Stimulated activated CD8-positive, alpha-beta memory T cell treated with anti-CD3 and anti-CD28 coated beads, Interleukin-12 subunit alpha, Interleukin-12 subunit beta, amount 100 ng/mL, for 4 hours (primary cell): ENCODE data around the gene KRTAP10-3.
"Not testable (repeated sequence)": the region's sequence is repeated elsewhere in the genome, so short reads cannot be mapped to it uniquely, and the experiment has no call there.

ENCODE experiments used
- DNase-seq: peaks from one replicate; pipeline ENCODE4 v3.0.0-alpha.2; 2020; ENCODE audit warnings: low read depth

KRTAP10-3 gene

DNA sequence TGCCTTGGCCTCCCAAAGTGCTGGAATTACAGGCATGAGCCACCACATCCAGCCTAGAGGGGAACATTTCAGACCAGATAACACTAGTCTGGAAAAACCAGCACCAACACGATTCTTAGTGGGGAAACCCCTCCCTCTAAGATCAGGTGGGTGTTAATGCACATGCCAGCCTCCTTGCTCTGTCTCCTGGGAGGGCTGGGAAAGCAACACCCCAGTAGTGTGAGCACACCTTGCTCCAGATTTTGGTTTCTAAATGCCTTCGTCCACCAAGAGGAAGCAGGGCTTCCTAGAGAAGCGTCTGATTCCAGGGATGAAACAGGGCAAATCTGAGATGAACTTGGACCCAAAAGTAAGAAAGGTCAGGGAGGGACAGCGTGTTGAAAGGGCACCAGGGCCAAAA, 12.7 kb upstream of the KRTAP10-3 start:
- DNase-seq: no peak

GRCh38 chr21:44569861-44570517, 11.4 kb upstream of the KRTAP10-3 start:
- no peak for DNase-seq

DNA sequence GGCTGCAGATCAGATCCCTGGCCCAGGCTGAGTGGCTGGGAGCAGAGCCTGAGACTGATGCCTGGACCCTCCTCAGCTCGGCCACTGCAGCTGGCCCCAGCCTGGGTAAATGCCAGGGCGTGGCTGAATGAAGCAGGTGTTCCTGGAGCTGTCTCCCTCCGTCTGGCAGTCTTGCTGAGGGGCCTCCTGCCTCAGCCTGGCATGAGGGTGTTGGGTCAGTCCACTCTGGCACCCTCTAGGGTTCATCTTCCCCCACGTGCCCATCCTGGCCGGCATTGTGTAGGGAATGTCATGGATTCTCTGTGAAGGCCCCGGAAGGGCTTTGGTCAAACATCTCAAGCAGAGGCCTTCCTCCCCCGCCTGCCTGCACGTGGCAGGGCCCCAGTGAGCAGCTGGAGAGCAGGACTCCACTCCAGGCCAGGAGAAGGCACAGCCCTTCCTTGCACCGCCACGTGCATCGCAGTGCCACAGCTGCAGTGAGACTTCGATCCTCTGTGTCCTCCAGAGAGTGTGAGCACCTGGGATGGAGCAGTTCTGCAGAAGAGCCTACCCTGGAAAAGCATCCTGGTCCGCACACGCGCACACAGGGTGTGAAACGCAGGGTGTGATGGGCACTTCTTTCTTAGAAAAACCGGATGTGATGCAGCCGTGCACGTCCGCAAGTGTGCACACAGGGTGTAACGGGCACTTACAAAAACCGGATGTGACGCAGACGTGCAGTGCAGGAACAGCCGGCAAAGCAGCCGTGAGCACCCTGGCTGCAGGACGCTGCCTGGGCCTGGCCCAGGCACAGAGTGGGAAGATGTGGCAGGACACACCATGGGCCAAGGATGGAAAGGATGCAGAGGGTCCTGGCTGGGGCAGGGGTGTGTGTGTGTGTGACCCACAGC, 10.3 kb upstream of the KRTAP10-3 start:
- DNase-seq: no peak

GRCh38 chr21:44568261-44568660, 9.7 kb upstream of the KRTAP10-3 start:
- DNase-seq: no peak

GRCh38 chr21:44567481-44568171, 9.0 kb upstream of the KRTAP10-3 start:
- DNase-seq: no peak

DNA sequence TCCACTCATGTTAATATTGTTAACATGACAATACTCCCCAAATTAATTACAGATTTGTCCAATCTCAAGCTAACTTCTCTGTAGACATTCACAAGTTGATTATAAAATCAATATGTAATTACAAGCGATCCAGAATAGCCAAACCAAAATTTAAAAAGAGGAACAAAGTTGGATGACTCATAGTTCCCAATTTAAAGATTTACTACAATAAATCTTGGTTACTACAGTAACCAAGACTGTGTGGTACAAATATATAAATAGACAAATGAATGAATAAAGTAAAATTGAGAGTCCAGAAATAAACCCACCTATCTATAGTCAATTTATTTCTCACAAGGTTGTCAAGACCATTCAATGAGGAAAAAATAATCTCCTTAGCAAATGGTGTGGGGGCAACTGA, 7.8 kb upstream of the KRTAP10-3 start:
- DNase-seq: no peak

DNA sequence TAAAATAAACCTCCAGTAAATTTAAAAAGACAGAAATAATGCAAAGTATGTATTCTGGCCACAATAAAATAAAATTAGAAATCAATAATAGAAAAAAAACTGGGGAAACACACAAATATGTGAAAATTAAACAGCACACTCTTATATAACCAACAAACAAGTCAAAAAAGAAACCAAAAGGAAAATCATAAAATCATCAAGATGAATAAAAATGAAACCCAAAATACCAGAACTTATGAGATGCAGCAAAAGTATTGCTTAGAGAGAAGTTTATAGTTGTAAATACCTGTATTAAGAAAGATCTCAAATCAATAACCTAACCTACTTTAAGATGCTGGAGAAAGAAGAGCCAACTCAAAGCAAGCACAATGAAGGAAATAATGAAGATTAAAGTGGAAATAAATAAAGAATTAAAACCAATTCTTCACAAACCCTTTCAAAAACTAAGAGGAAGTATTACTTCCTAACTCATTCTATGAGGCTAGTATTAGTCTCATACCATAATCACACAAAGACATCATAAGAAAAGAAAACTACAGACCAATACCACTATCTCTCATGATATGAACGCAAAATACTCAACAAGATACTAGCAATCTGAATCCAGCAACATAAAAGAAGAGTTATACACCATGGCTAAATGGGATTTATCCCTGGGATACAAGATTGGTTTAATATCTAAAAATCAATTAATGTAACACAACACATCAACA, 6.4 kb upstream of the KRTAP10-3 start:
- no peak for DNase-seq

DNA sequence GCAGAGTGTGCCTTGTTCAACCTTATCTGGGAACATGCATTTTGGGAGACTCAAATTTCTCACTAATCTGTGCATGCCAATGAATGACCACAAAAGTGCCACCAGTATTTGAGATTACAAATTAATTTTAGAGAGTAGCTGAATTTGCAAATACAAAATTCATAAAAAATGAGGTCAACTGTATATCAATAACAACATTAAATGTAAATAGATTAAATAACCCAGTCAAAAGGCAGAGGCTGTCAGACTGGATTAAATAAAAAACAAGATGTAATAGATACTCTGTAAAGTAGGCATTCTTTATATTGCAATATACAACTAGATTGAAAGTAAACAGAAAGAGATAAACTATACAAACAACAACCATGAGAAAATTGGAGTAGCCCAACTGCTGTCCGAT, 5.5 kb upstream of the KRTAP10-3 start:
- DNase-seq: no peak

GRCh38 chr21:44558329-44558675, 293 bp downstream of the KRTAP10-3 start:
- not testable (repeated sequence) for DNase-seq

DNA sequence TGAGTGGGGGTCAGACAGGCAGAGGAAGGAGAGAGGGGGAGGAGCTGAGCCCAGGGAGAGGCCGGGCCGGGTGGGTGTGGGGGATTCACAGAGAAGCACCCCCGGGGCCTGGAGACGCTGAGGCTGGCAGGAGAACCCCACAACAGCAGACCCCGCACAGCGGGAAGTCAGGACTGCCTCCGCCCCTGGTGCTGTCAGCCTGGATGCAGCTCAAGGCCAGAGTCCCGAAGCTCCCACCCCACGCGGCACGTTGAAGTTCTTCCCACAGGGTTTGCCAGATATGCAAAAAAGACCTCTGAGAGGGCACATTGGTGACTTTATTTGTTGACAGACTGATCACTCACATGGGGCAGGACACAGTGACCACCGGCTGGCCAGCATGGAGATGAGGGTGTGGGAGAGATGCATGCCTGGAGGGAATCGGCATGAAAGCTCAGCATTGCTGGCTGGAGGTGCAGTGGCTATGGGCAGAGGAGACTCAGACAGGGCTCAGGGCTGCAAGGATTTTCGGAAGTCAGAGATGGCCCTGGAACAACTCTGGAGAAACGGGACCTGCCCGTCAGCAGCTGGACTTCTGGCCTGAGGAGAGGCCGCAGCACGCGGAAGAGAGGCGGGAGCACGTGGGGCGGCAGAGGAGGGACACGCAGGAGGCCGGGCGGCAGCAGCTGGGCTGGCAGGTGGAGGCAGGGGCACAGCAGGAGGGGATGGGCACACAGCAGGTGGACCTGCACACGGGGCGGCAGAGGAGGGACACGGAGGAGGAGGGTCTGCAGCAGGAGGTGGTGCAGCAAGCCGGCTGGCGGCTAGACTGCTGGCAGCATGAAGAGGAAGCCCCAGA, 885 bp downstream of the KRTAP10-3 start:
- no peak for DNase-seq

- no peak for DNase-seq
Measured at GRCh38 chr21:44556879-44557278, 1.7 kb downstream of the KRTAP10-3 start.

GRCh38 chr21:44555200-44555875, 3.3 kb downstream of the KRTAP10-3 start:
- DNase-seq: no peak

DNA sequence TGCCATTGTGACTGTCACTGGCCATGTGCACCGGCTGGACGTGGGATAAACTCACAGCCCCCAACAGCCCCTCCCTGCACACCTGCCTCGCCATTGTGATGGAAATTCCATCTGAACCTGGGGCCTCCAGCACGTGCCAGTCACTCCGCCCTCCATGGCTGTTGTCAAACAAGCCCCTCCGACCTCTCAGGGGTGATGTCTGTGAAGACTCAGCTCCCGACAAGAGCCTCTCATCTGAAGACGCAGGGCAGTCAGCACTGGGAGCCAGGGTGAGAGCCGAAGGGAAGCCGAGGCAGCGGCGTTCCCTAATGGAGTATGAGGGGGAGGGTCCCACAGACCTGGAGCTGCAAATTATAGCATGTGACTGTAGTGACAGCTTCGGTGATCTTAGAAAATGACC, 5.9 kb downstream of the KRTAP10-3 start:
- no peak for DNase-seq

- DNase-seq: no peak
Measured at GRCh38 chr21:44552136-44552535, 6.5 kb downstream of the KRTAP10-3 start.

DNA sequence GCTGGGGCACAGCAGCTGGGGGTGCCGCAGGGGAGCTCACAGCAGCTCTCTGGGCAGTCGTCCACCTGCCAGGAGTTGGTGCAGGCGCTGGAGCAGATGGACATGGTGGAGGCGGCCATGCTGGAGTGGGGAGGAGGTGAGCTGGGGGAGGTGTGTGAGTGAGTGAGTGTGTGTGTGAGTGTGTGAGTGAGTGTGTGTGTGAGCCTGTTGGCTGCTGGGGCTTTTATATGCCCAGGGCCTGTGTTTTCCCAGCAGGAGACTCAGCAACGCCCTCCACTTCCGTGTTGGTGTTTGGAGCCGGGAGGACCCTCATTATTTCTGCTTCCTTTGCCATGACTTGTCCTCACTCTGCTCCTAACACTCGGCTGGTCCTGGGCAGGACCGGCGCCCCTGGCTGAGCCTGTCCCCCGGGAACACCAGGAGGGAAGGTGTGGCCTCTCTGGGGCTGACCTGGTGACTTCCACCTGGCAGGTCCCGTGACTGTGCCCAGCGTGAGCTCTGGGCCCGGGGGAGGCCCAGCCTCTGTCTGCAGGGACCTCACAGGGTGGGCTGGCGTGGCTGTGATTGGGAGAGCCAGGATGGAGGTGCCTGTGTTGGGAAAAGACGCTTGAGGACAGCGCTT, 7.1 kb downstream of the KRTAP10-3 start, which contains the start of gene KRTAP10-2:
Gene KRTAP10-2 (minus strand): TSS at position 166 of the 622 bp plus-strand sequence. CDS start 47 bp downstream, at position 119.
- DNase-seq: no peak

GRCh38 chr21:44550807-44551206, 7.8 kb downstream of the KRTAP10-3 start:
- DNase-seq: no peak

- not testable (repeated sequence) for DNase-seq
Measured at GRCh38 chr21:44550285-44550684, 8.3 kb downstream of the KRTAP10-3 start.

GRCh38 chr21:44549525-44550211, 8.9 kb downstream of the KRTAP10-3 start:
- DNase-seq: no peak

GRCh38 chr21:44548922-44549321, 9.7 kb downstream of the KRTAP10-3 start:
- DNase-seq: no peak

- DNase-seq: no peak
Measured at GRCh38 chr21:44548381-44548780, 10.2 kb downstream of the KRTAP10-3 start.
